Tibial nerve (tissue), 3 donors: ENCODE results near the gene FDXR.

ENCODE experiments used
- CTCF ChIP-seq, 5 experiments: fragments of 200-600 bp in 3 of 5; fragments of 450-650 bp in 2 of 5; sonication (generic) in 3 of 5; IDR thresholded peaks; one replicate each; pipeline ENCODE4 v1.5.1; 2016 to 2019; ENCODE audit warnings: antibody characterized with exemption in 5 of 5, mild to moderate bottlenecking in 3 of 5, moderate library complexity in 2 of 5
- POLR2A ChIP-seq, 2 donors: fragments of 450-650 bp; IDR thresholded peaks; one replicate each; pipeline ENCODE4 v1.6.1; 2017; ENCODE audit warnings: antibody characterized with exemption in 2 of 2, mild to moderate bottlenecking in 2 of 2, moderate library complexity in 2 of 2

- TF ChIP-seq CTCF (IDR thresholded peaks at IDR 0.05) (no peak), POLR2A (IDR thresholded peaks at IDR 0.05) (no peak)
Observed at GRCh38 chr17:74850914-74851313, 21.9 kb downstream of the FDXR start.
